Measurements from ENCODE around the gene LIN7B. TPM values are rescaled to one million over a fixed set of nuclear protein-coding genes. Genes with fewer than 3 reads are reported as not detected.
A peak's percentile ranks its signal among the peaks of the same experiment; 100 is the strongest.

LIN7B gene
- total and polyA plus RNA-seq, 9 of the 15 experiments (the other 6 are each of a cell fraction or from before 2014, with no cell fraction given): 0.89 to 15.7 (median 4.0) TPM

GRCh38 chr19:49148784-49149651 is 34.8 kb downstream of the LIN7B start (continued):
- TF ChIP-seq ZNF280A (IDR thresholded peaks at IDR 0.05; ENCODE audit: low read depth, partially characterized antibody) (no peak), SNIP1 (IDR thresholded peaks at IDR 0.05; ENCODE audit: low read depth) (no peak), NR2C2 (CRISPR knock-in tag; IDR thresholded peaks at IDR 0.05) (no peak), NR2C2 (tag; IDR thresholded peaks at IDR 0.05) (no peak), ZFPM2 (CRISPR knock-in tag; IDR thresholded peaks at IDR 0.05) (0 out of 2 replicates have a peak, but pooled peaks have one; percentile 38), RBM22 (IDR thresholded peaks at IDR 0.05; ENCODE audit: low read depth, low read length, poor library complexity, severe bottlenecking) (peak; percentile 21), USF1 (CRISPR knock-in tag; IDR thresholded peaks at IDR 0.05) (peak; percentile 29; the same call in 1 of the 2 replicates), ZNF124 (CRISPR knock-in tag; IDR thresholded peaks at IDR 0.05) (no peak), ZNF165 (CRISPR knock-in tag; IDR thresholded peaks at IDR 0.05; ENCODE audit: borderline replicate concordance) (no peak), PRDM10 (IDR thresholded peaks at IDR 0.05; ENCODE audit: partially characterized antibody) (peak; percentile 98), SMARCC2 (IDR thresholded peaks at IDR 0.05; ENCODE audit: low read depth) (no peak), OTX1 (CRISPR knock-in tag; IDR thresholded peaks at IDR 0.05) (no peak), ARID3A (IDR thresholded peaks at IDR 0.05; ENCODE audit: borderline replicate concordance, low read depth, low read length) (no peak), CBFB (CRISPR knock-in tag; IDR thresholded peaks at IDR 0.05) (0 out of 2 replicates have a peak, but pooled peaks have one; percentile 35), NR0B1 (IDR thresholded peaks at IDR 0.05; ENCODE audit: partially characterized antibody) (no peak), CREB1 (IDR thresholded peaks at IDR 0.05) (peak; percentile 20; the same call in 1 of the 2 replicates), CREB1 (CRISPR knock-in tag; IDR thresholded peaks at IDR 0.05) (peak; percentile 18; the same call in 1 of the 2 replicates)
